GM12891 (cell line): Measurements from ENCODE around the gene OR2A7.
"Not testable (repeated sequence)": the region's sequence is repeated elsewhere in the genome, so short reads cannot be mapped to it uniquely, and the experiment has no call there.

ENCODE experiments used
- POLR2A ChIP-seq: IDR thresholded peaks from 2 replicates; pipeline ENCODE4 v1.6.1; 2011; ENCODE audit warnings: low read depth, low read length, control low read depth
- POLR2AphosphoS5 ChIP-seq: IDR thresholded peaks from 2 replicates; pipeline ENCODE4 v1.6.1; 2011; ENCODE audit warnings: low read depth, low read length, control low read depth
- SPI1 ChIP-seq: IDR thresholded peaks from 2 replicates; pipeline ENCODE4 v1.6.1; 2011; ENCODE audit warnings: low read depth, low read length, control low read depth
- TAF1 ChIP-seq: IDR thresholded peaks from 2 replicates; pipeline ENCODE4 v1.6.1; 2011; ENCODE audit warnings: low read depth, low read length, control low read depth

GRCh38 chr7:144292384-144293161 lies 28.0 kb upstream of the OR2A7 start:
- TF ChIP-seq TAF1, POLR2AphosphoS5, SPI1, POLR2A: not testable (repeated sequence)
